Activated CD4-positive, alpha-beta T cell treated with anti-CD3 and anti-CD28 coated beads, Interleukin-2, Interleukin-4, amounts not matched to agents 100 ng/mL and 50 ng/mL, durations not matched to agents 16 hours and 8 hours (primary cell): Measurements from ENCODE around the gene NFATC1.

Experiments used
- DNase-seq: peaks from one replicate; pipeline ENCODE4 v3.0.0-alpha.2; 2020; ENCODE audit warnings: low spot score

Gene NFATC1

GRCh38 chr18:79405019-79405780 lies 9.5 kb downstream of the NFATC1 start:
- peak; percentile 43 for DNase-seq

GRCh38 chr18:79405781-79406575 lies 10.2 kb downstream of the NFATC1 start:
- peak; percentile 88 for DNase-seq

- DNase-seq, result no peak
These were observed 11.0 kb downstream of the NFATC1 start for GRCh38 chr18:79406708-79407107.

- DNase-seq, result no peak
These were observed 13.6 kb downstream of the NFATC1 start for GRCh38 chr18:79409313-79409712.

- no peak for DNase-seq
These were observed 14.5 kb downstream of the NFATC1 start for GRCh38 chr18:79410171-79410641.

GRCh38 chr18:79410731-79411613 lies 15.2 kb downstream of the NFATC1 start:
- DNase-seq, result no peak

- no peak for DNase-seq
These were observed 16.1 kb downstream of the NFATC1 start for GRCh38 chr18:79411614-79412526.

- DNase-seq, result no peak
These were observed 17.3 kb downstream of the NFATC1 start for GRCh38 chr18:79413025-79413424.

GRCh38 chr18:79413426-79413825 lies 17.7 kb downstream of the NFATC1 start:
- no peak for DNase-seq

- no peak for DNase-seq
These were observed 18.2 kb downstream of the NFATC1 start for GRCh38 chr18:79413901-79414300.

GRCh38 chr18:79416022-79416676 lies 20.4 kb downstream of the NFATC1 start:
- no peak for DNase-seq

GRCh38 chr18:79416677-79417052 lies 20.9 kb downstream of the NFATC1 start:
- DNase-seq, result no peak

- no peak for DNase-seq
These were observed 22.5 kb downstream of the NFATC1 start for GRCh38 chr18:79418236-79418635.

- DNase-seq, result no peak
These were observed 22.9 kb downstream of the NFATC1 start for GRCh38 chr18:79418642-79419041.

GRCh38 chr18:79420033-79420745 lies 24.5 kb downstream of the NFATC1 start:
- no peak for DNase-seq

- DNase-seq, result no peak
These were observed 25.6 kb downstream of the NFATC1 start for GRCh38 chr18:79421275-79421857.

- no peak for DNase-seq
These were observed 26.5 kb downstream of the NFATC1 start for GRCh38 chr18:79422022-79422782.

- no peak for DNase-seq
These were observed 27.0 kb downstream of the NFATC1 start for GRCh38 chr18:79422783-79423165.
